PC-9 (cell line): ENCODE results near the gene IQCK. TPM values are rescaled to one million over a fixed set of nuclear protein-coding genes. Genes with fewer than 3 reads are reported as not detected.

Experiments used
- BruUV-seq: library from RNA; stranded (reverse); fragments of 400-500 nt; replicated peaks from 2 replicates; lab custom pipeline; 2021; lab: Mats Ljungman, UMichigan
- CTCF ChIA-PET: fragments of 300-600 bp; sonication (Branson Sonifier 250); formaldehyde crosslinking; loops from one replicate; lab custom pipeline; 2022; ENCODE audit warnings: antibody characterized with exemption; lab: Charles Lee
- POLR2A ChIA-PET: fragments of 300-600 bp; sonication (Branson Sonifier 250); formaldehyde crosslinking; loops from one replicate; lab custom pipeline; 2022; ENCODE audit warnings: antibody characterized with exemption; ENCODE audit not compliant: unreplicated experiment; lab: Charles Lee
- DNase-seq, 2 experiments: peaks; one replicate each; pipeline versions ENCODE4 v3.0.0 to v3.0.0-alpha.2; 2015 to 2022; ENCODE audit warnings: mixed read lengths in 1 of 2
- H2AFZ ChIP-seq: fragments of 200-600 bp; sonication (generic); 2 replicates; pipeline ENCODE4 v1.8.1; 2017; ENCODE audit warnings: antibody characterized with exemption
- H3F3A ChIP-seq: fragments of 200-600 bp; sonication (generic); 2 replicates; pipeline ENCODE4 v1.8.1; 2017; ENCODE audit warnings: antibody characterized with exemption, mild to moderate bottlenecking, low read depth; ENCODE audit not compliant: insufficient read depth
- H3K27ac ChIP-seq: fragments of 200-600 bp; sonication (generic); 2 replicates; pipeline ENCODE4 v1.6.1; 2016; ENCODE audit warnings: mixed run types
- H3K27me3 ChIP-seq: fragments of 200-600 bp; sonication (generic); 2 replicates; pipeline ENCODE4 v1.6.1; 2016; ENCODE audit warnings: low read depth, mixed run types; ENCODE audit not compliant: insufficient read depth
- H3K36me3 ChIP-seq: fragments of 200-600 bp; sonication (generic); 2 replicates; pipeline ENCODE4 v1.6.1; 2016; ENCODE audit warnings: low read depth, mixed run types
- H3K4me1 ChIP-seq: fragments of 200-600 bp; sonication (generic); replicated peaks from 2 replicates; pipeline ENCODE4 v1.6.1; 2016; ENCODE audit warnings: mixed run types; ENCODE audit not compliant: insufficient read depth
- H3K4me2 ChIP-seq: fragments of 200-600 bp; sonication (generic); 2 replicates; pipeline ENCODE4 v1.6.1; 2017; ENCODE audit warnings: mixed run types
- H3K4me3 ChIP-seq: fragments of 200-600 bp; sonication (generic); 2 replicates; pipeline ENCODE4 v1.6.1; 2016; ENCODE audit warnings: mixed run types
- H3K79me2 ChIP-seq: fragments of 200-600 bp; sonication (generic); 2 replicates; pipeline ENCODE4 v1.6.1; 2017; ENCODE audit warnings: low read depth, mixed run types
- H3K9me2 ChIP-seq: fragments of 200-600 bp; sonication (generic); 2 replicates; pipeline ENCODE4 v1.8.1; 2017; ENCODE audit warnings: mild to moderate bottlenecking; ENCODE audit not compliant: insufficient read depth
- H3K9me3 ChIP-seq: fragments of 200-600 bp; sonication (generic); 2 replicates; pipeline ENCODE4 v1.8.1; 2016; ENCODE audit warnings: low read depth; ENCODE audit not compliant: insufficient read depth
- H4K20me1 ChIP-seq: fragments of 200-600 bp; sonication (generic); 2 replicates; pipeline ENCODE4 v1.8.1; 2017; ENCODE audit not compliant: insufficient read depth
- CTCF ChIP-seq: fragments of 200-600 bp; sonication (generic); conservative IDR thresholded peaks from 2 replicates; pipeline ENCODE4 v1.6.1; 2017; ENCODE audit warnings: mixed run types, antibody characterized with exemption, mild to moderate bottlenecking, moderate library complexity
- EZH2 ChIP-seq: fragments of 200-600 bp; sonication (generic); IDR thresholded peaks from 2 replicates; pipeline ENCODE4 v1.8.0; 2017; ENCODE audit warnings: antibody characterized with exemption, low read depth
- intact Hi-C: fragments of 100-400 bp; cut with micrococcal nuclease; formaldehyde crosslinking; loops from one replicate; pipeline ENCODE4 v1.10.0; 2022; ENCODE audit not compliant: unreplicated experiment
- total RNA-seq: library from RNA; stranded (reverse); gene quantifications from 2 replicates; pipeline ENCODE4 v1.2.3, GENCODE V29; 2021

Gene IQCK
- total RNA-seq, 1 experiment from 2014 or later: 21.6 TPM

GRCh38 chr16:19709381-19710136 lies 8.5 kb upstream of the IQCK start:
- H3K79me2 ChIP-seq: peaks cover 32% of the 10 kb centered on the region
- H3K36me3 ChIP-seq: peaks cover 34% of the 10 kb centered on the region
- no peak overlapping the region for H3K27ac ChIP-seq
- no peak overlapping the region for H3K4me2 ChIP-seq
- no peak overlapping the region for H3K4me3 ChIP-seq
- ChIA-PET CTCF (no interaction called here), POLR2A (interaction anchor here (0.6 kb wide), 1 partner anchor 99 kb away, joined by 4 read pairs; no protein-coding TSS in a partner anchor)
- H3K9me2 ChIP-seq: no peaks in the 10 kb centered on the region
- H3K27me3 ChIP-seq: no peaks in the 10 kb centered on the region
- peaks cover 17% of the 10 kb centered on the region for H4K20me1 ChIP-seq
- H3F3A ChIP-seq: 0 out of 2 replicates have a peak, but pooled peaks cover 4% of the 10 kb centered on the region
- DNase-seq: no peak
- TF ChIP-seq EZH2: no peak
- no peak for TF ChIP-seq CTCF
- BruUV-seq: no TSS peak
- H3K9me3 ChIP-seq: no peaks in the 10 kb centered on the region
- no peaks in the 10 kb centered on the region for H3K4me1 ChIP-seq
- intact Hi-C loops: loop anchor here (10.0 kb wide), 1 partner anchor 105 kb away; no protein-coding TSS in a partner anchor
- no peak overlapping the region for H2AFZ ChIP-seq

GRCh38 chr16:19710191-19710908 lies 7.7 kb upstream of the IQCK start:
- intact Hi-C loops: loop anchor here (10.0 kb wide), 1 partner anchor 104 kb away; no protein-coding TSS in a partner anchor
- BruUV-seq: no TSS peak
- no peak overlapping the region for H3K4me3 ChIP-seq
- H3K27me3 ChIP-seq: no peaks in the 10 kb centered on the region
- ChIA-PET CTCF (no interaction called here), POLR2A (interaction anchor here (0.6 kb wide), 1 partner anchor 100 kb away, joined by 4 read pairs; no protein-coding TSS in a partner anchor)
- H2AFZ ChIP-seq: no peak overlapping the region
- peaks cover 40% of the 10 kb centered on the region for H3K79me2 ChIP-seq
- H4K20me1 ChIP-seq: peaks cover 17% of the 10 kb centered on the region
- no peak overlapping the region for H3K27ac ChIP-seq
- H3K9me3 ChIP-seq: no peaks in the 10 kb centered on the region
- no peak overlapping the region for H3K4me2 ChIP-seq
- H3F3A ChIP-seq: 0 out of 2 replicates have a peak, but pooled peaks cover 4% of the 10 kb centered on the region
- TF ChIP-seq CTCF: no peak
- no peak for TF ChIP-seq EZH2
- no peak for DNase-seq
- no peaks in the 10 kb centered on the region for H3K4me1 ChIP-seq
- H3K9me2 ChIP-seq: no peaks in the 10 kb centered on the region
- peaks cover 29% of the 10 kb centered on the region for H3K36me3 ChIP-seq

GRCh38 chr16:19710991-19711545 lies 7.0 kb upstream of the IQCK start:
- H3K36me3 ChIP-seq: peaks cover 28% of the 10 kb centered on the region

More at GRCh38 chr16:19710991-19711545, 7.0 kb upstream of the IQCK start:
- Histone ChIP-seq H3F3A (peaks cover 8% of the 10 kb centered on the region; the same call in 1 of the 2 replicates), H3K4me2 (no peak overlapping the region), H3K27me3 (no peaks in the 10 kb centered on the region), H3K79me2 (peaks cover 48% of the 10 kb centered on the region), H3K9me2 (no peaks in the 10 kb centered on the region), H3K4me3 (no peak overlapping the region), H3K4me1 (peaks cover 6% of the 10 kb centered on the region), H3K27ac (no peak overlapping the region), H3K9me3 (no peaks in the 10 kb centered on the region), H4K20me1 (peaks cover 22% of the 10 kb centered on the region), H2AFZ (no peak overlapping the region)
- no peak for TF ChIP-seq EZH2
- no peak for TF ChIP-seq CTCF
- ChIA-PET CTCF (no interaction called here), POLR2A (no interaction called here)
- DNase-seq: no peak
- intact Hi-C loops: loop anchor here (10.0 kb wide), 1 partner anchor 104 kb away; no protein-coding TSS in a partner anchor
- BruUV-seq: no TSS peak
